Lung microvascular endothelial cell (primary cell): ENCODE results near the gene ERLIN1. TPM values are rescaled to one million over a fixed set of nuclear protein-coding genes. Genes with fewer than 3 reads are reported as not detected.

ENCODE experiments used
- DNase-seq, 2 donors: peaks; one replicate each; pipeline versions ENCODE4 v3.0.0 to v3.0.0-alpha.2; 2010; ENCODE audit warnings: low read depth in 2 of 2
- total RNA-seq: library from RNA; depleted of rRNA; stranded (reverse); fragments of >200 nt; gene quantifications from 2 replicates; pipeline ENCODE4 v1.2.1, GENCODE V29; 2014

ERLIN1 gene
- total RNA-seq, 1 donor from 2014 or later = 28.0 TPM

GRCh38 chr10:100173035-100173434 is 12.8 kb downstream of the ERLIN1 start:
- no peak for DNase-seq

- no peak for DNase-seq
Measured at GRCh38 chr10:100172349-100172748, 13.5 kb downstream of the ERLIN1 start.

GRCh38 chr10:100168313-100168643 is 17.6 kb downstream of the ERLIN1 start:
- DNase-seq = no peak

- peak in 1 of 2 donors; percentile 45 for DNase-seq
Measured at GRCh38 chr10:100167553-100168312, 18.1 kb downstream of the ERLIN1 start.

- no peak for DNase-seq
Measured at GRCh38 chr10:100163704-100164621, 21.9 kb downstream of the ERLIN1 start.

- DNase-seq = no peak
Measured at GRCh38 chr10:100162696-100163095, 23.1 kb downstream of the ERLIN1 start.

- DNase-seq = no peak
Measured at GRCh38 chr10:100158044-100158805, 27.6 kb downstream of the ERLIN1 start.

GRCh38 chr10:100157156-100157555 is 28.7 kb downstream of the ERLIN1 start:
- DNase-seq = no peak

GRCh38 chr10:100155936-100156335 is 29.9 kb downstream of the ERLIN1 start:
- no peak for DNase-seq

GRCh38 chr10:100154666-100155065 is 31.2 kb downstream of the ERLIN1 start:
- DNase-seq = no peak

- peak in 1 of 2 donors; percentile 15 for DNase-seq
Measured at GRCh38 chr10:100153239-100153825, 32.5 kb downstream of the ERLIN1 start.

GRCh38 chr10:100151723-100152300 is 34.0 kb downstream of the ERLIN1 start:
- DNase-seq = no peak

- peak in 1 of 2 donors; percentile 16 for DNase-seq
Measured at GRCh38 chr10:100148353-100149211, 37.2 kb downstream of the ERLIN1 start.

GRCh38 chr10:100146875-100147650 is 38.8 kb downstream of the ERLIN1 start:
- DNase-seq = no peak

GRCh38 chr10:100146398-100146797 is 39.4 kb downstream of the ERLIN1 start:
- no peak for DNase-seq

GRCh38 chr10:100143756-100144155 is 42.1 kb downstream of the ERLIN1 start:
- DNase-seq = no peak

- DNase-seq = no peak
Measured at GRCh38 chr10:100141446-100142087, 44.3 kb downstream of the ERLIN1 start.

GRCh38 chr10:100140070-100140469 is 45.8 kb downstream of the ERLIN1 start:
- DNase-seq = no peak
